Measurements from ENCODE around the gene MANBA.

- TF ChIP-seq CTCF (conservative IDR thresholded peaks at IDR 0.05; ENCODE audit: low read depth, low read length) (no peak), EZH2 (IDR thresholded peaks at IDR 0.05; ENCODE audit: borderline replicate concordance, low read depth, low read length, poor library complexity, severe bottlenecking) (no peak)
These were observed 136.3 kb downstream of the MANBA start for GRCh38 chr4:102624505-102624904.
